Neuronal stem cell (in vitro differentiated cells): ENCODE data around the gene TMEM220. TPM values are rescaled to one million over a fixed set of nuclear protein-coding genes. Genes with fewer than 3 reads are reported as not detected.

Experiments
- DNase-seq: peaks from one replicate; pipeline ENCODE4 v3.0.0-alpha.2; 2013; ENCODE audit warnings: low spot score
- H2AFZ ChIP-seq: one replicate; pipeline ENCODE4 v1.6.1; 2013; ENCODE audit warnings: mild to moderate bottlenecking, low read length, inconsistent platforms
- H2AK5ac ChIP-seq: 2 replicates; pipeline ENCODE4 v1.6.1; 2013; ENCODE audit warnings: low read depth, mild to moderate bottlenecking, inconsistent platforms, low read length, moderate library complexity, mixed read lengths
- H2BK120ac ChIP-seq: 2 replicates; pipeline ENCODE4 v1.6.1; 2013; ENCODE audit warnings: low read depth, mild to moderate bottlenecking, inconsistent platforms, low read length, moderate library complexity, mixed read lengths
- H2BK12ac ChIP-seq: one replicate; pipeline ENCODE4 v1.6.1; 2013; ENCODE audit warnings: low read length, inconsistent platforms
- H2BK15ac ChIP-seq: 2 replicates; pipeline ENCODE4 v1.6.1; 2013; ENCODE audit warnings: mild to moderate bottlenecking, low read length, inconsistent platforms, mixed read lengths
- H2BK5ac ChIP-seq: one replicate; pipeline ENCODE4 v1.6.1; 2013; ENCODE audit warnings: inconsistent platforms, mild to moderate bottlenecking, low read length, moderate library complexity
- H3K14ac ChIP-seq: one replicate; pipeline ENCODE4 v1.6.1; 2013; ENCODE audit warnings: low read length, inconsistent platforms
- H3K18ac ChIP-seq: 2 replicates; pipeline ENCODE4 v1.6.1; 2013; ENCODE audit warnings: low read length, inconsistent platforms
- H3K23ac ChIP-seq: 2 replicates; pipeline ENCODE4 v1.6.1; 2013; ENCODE audit warnings: low read depth, mild to moderate bottlenecking, mixed read lengths, low read length, inconsistent platforms; ENCODE audit not compliant: poor library complexity
- H3K27ac ChIP-seq: replicated peaks from 3 replicates; pipeline ENCODE4 v1.5.1; 2013; ENCODE audit warnings: low read length, inconsistent platforms
- H3K27me3 ChIP-seq, 3 experiments: 2 replicates each; pipeline ENCODE4 v1.6.1; 2013; ENCODE audit warnings: low read length in 3 of 3, mild to moderate bottlenecking in 2 of 3, inconsistent platforms in 1 of 3, low read depth in 1 of 3, mixed read lengths in 1 of 3, moderate library complexity in 1 of 3; ENCODE audit not compliant: control insufficient read depth in 3 of 3, insufficient read depth in 3 of 3
- H3K36me3 ChIP-seq, 2 donors: replicated peaks in 1 of 2; 2 replicates each; pipeline ENCODE4 v1.6.1; 2013; ENCODE audit warnings: low read length in 2 of 2; ENCODE audit not compliant: control insufficient read depth in 2 of 2, insufficient read depth in 2 of 2
- H3K4ac ChIP-seq: 2 replicates; pipeline ENCODE4 v1.6.1; 2013; ENCODE audit warnings: inconsistent platforms, mild to moderate bottlenecking, low read length, moderate library complexity
- H3K4me1 ChIP-seq, 2 donors: 1 replicate in 1 of 2; 2 replicates in 1 of 2; pipeline ENCODE4 v1.6.1; 2013; ENCODE audit warnings: low read length in 2 of 2, low read depth in 1 of 2; ENCODE audit not compliant: control insufficient read depth in 2 of 2, insufficient read depth in 1 of 2
- H3K4me2 ChIP-seq: one replicate; pipeline ENCODE4 v1.6.1; 2013; ENCODE audit warnings: mild to moderate bottlenecking, low read length, inconsistent platforms; ENCODE audit not compliant: insufficient read depth, poor library complexity, severe bottlenecking
- H3K4me3 ChIP-seq, 2 donors: 2 replicates each; pipeline ENCODE4 v1.5.1; 2013; ENCODE audit warnings: low read length in 2 of 2, mild to moderate bottlenecking in 2 of 2, inconsistent platforms in 1 of 2, moderate library complexity in 1 of 2
- H3K79me1 ChIP-seq: one replicate; pipeline ENCODE4 v1.6.1; 2013; ENCODE audit warnings: low read depth, mild to moderate bottlenecking, inconsistent platforms, low read length, moderate library complexity
- H3K9ac ChIP-seq: one replicate; pipeline ENCODE4 v1.6.1; 2013; ENCODE audit warnings: mild to moderate bottlenecking, low read depth, low read length, inconsistent platforms; ENCODE audit not compliant: poor library complexity
- H3K9me3 ChIP-seq, 2 donors: replicated peaks in 1 of 2; 2 replicates each; pipeline versions ENCODE3 to v1.6.1; 2013; ENCODE audit warnings: low read length in 2 of 2, mild to moderate bottlenecking in 2 of 2, inconsistent platforms in 1 of 2, low read depth in 1 of 2, mixed read lengths in 1 of 2, moderate library complexity in 1 of 2; ENCODE audit not compliant: control insufficient read depth in 2 of 2, insufficient read depth in 1 of 2
- H4K8ac ChIP-seq: one replicate; pipeline ENCODE4 v1.6.1; 2013; ENCODE audit warnings: low read depth, mild to moderate bottlenecking, inconsistent platforms, low read length, moderate library complexity
- H4K91ac ChIP-seq: one replicate; pipeline ENCODE4 v1.6.1; 2013; ENCODE audit warnings: low read length, low read depth, mild to moderate bottlenecking, inconsistent platforms; ENCODE audit not compliant: poor library complexity
- WGBS, 2 donors: extraction: QIAGEN DNeasy Blood & Tissue Kit; methylation state at CpG; one replicate each; pipeline ENCODE4 v1.1.7; 2013; ENCODE audit warnings: missing lambda C conversion rate in 2 of 2, mixed read lengths in 1 of 2; ENCODE audit not compliant: insufficient read length in 2 of 2, insufficient replicate concordance in 1 of 2; ENCODE audit errors: extremely low coverage in 2 of 2; 5-methylcytosine and 5-hydroxymethylcytosine counted together
- polyA plus RNA-seq, 2 experiments: library from polyadenylated mRNA; stranded (reverse); fragments of 200-250 nt; gene quantifications; one replicate each; pipeline ENCODE4 v1.2.3, GENCODE V29; 2013

The TMEM220 gene
- polyA plus RNA-seq (2013, experiment 1 of 2): 0.53 TPM
- 0.69 TPM for polyA plus RNA-seq (2013, experiment 2 of 2)

DNA sequence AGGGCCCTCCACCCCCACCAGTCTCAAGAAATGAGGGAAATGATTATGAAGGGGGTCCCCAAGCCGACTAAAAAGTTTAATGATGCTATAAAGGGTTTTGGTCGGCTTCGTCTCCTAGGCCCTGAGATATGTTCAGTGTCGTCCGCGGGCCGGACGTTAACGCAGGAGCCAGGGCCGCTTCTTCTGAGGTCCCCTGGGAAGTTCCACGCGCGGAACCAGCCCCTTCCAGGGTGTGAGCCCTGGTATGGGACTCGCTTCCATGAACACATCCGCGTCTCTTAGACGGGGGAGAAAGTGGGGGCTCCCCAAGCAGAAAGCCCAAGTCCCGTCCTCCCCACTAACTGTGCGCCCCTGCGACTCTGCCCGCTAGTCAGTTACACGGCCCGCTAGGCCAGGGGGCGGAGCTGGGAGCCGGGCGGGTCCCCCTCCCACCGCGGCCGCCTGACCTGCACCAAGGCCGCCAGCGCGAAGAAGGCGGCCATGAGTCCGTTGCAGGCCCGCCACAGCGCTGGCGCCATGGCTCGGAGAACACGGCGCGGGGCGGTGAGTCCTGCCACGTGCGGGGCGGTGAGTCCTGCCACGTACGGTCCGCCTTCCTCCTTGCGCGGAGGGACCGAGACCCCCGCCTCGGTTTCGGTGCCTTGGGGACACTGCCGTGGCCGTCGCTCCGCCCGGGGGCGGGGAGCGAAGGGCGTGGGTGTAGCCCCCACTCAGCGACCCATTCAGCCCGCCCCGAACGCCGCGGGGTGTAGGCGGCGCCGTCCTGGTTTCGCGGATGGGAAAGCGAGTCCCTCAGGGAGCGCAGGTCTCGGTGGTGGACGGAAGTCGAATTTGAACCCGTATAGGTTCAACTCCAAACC lies at the start of gene TMEM220:
Gene TMEM220 (minus strand): TSS at position 690 of the 860 bp plus-strand sequence. CDS start 172 bp downstream, at position 518.
- H3K27ac ChIP-seq: no peak within 1 kb of the TSS
- H4K8ac ChIP-seq: no peak within 1 kb of the TSS
- H2AK5ac ChIP-seq: peak within 1 kb of the TSS; percentile 6
- peak within 1 kb of the TSS; percentile 57 for H3K23ac ChIP-seq
- H3K4me1 ChIP-seq: peaks cover 1 to 4% of the 10 kb centered on the region in 2 donors
- peaks cover 0 to 11% (median 3%) of the 10 kb centered on the region in 3 experiments for H3K27me3 ChIP-seq
- no peak within 1 kb of the TSS for H4K91ac ChIP-seq
- no CpG with 5 or more reads among the region's 79 CpGs for WGBS, 2 donors
- no peak within 1 kb of the TSS for H2BK120ac ChIP-seq
- no peaks in the 10 kb centered on the region for H3K36me3 ChIP-seq
- DNase-seq: peak; percentile 66
- H3K4ac ChIP-seq: no peak within 1 kb of the TSS
- peak within 1 kb of the TSS; percentile 36 for H2BK12ac ChIP-seq
- no peak within 1 kb of the TSS for H3K14ac ChIP-seq
- H3K4me2 ChIP-seq: peak within 1 kb of the TSS; percentile 51
- no peaks in the 10 kb centered on the region for H3K79me1 ChIP-seq
- H2BK5ac ChIP-seq: no peak within 1 kb of the TSS
- peak within 1 kb of the TSS; percentile 50 for H2BK15ac ChIP-seq
- peak within 1 kb of the TSS; percentile 77 for H2AFZ ChIP-seq
- peak within 1 kb of the TSS; percentile 4 to 79 for H3K4me3 ChIP-seq
- no peaks in the 10 kb centered on the region for H3K9me3 ChIP-seq
- peak within 1 kb of the TSS; percentile 68 for H3K9ac ChIP-seq
- peak within 1 kb of the TSS; percentile 97 for H3K18ac ChIP-seq

DNA sequence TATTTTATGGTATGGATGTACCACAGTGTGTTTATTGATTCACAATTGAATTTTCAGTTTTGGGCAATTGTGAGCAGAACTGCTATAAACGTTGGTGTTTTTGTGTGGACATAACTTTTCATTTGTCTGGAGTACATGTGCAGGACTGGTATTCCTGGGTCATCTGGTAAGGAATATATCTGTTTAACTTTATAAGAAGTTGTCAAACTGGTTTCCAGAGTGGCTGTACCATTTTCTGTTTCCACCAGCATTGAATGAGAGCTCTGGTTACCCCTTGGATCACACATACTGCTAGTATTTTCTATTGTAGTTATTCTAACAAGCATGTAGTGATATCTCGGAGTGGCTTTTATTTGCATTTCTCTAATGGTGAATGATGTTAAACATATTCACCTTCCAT lies 49.8 kb upstream of the TMEM220 start:
- Histone ChIP-seq H3K9me3 (peaks cover 0 to 2% of the 10 kb centered on the region in 2 donors), H3K4ac (no peak overlapping the region), H2AFZ (no peak overlapping the region), H3K27me3 (no peaks in the 10 kb centered on the region), H3K9ac (no peak overlapping the region), H2BK15ac (no peak overlapping the region), H4K8ac (no peak overlapping the region), H2BK120ac (no peak overlapping the region), H2BK5ac (no peak overlapping the region), H3K27ac (no peak overlapping the region), H3K4me3 (no peak overlapping the region), H3K14ac (no peak overlapping the region), H2AK5ac (no peak overlapping the region), H3K23ac (no peak overlapping the region), H4K91ac (no peak overlapping the region), H3K18ac (no peak overlapping the region), H3K36me3 (no peaks in the 10 kb centered on the region), H3K79me1 (no peaks in the 10 kb centered on the region), H3K4me2 (no peak overlapping the region), H2BK12ac (no peak overlapping the region), H3K4me1 (no peaks in the 10 kb centered on the region)
- DNase-seq: no peak
- WGBS, 2 donors: no CpG with 5 or more reads among the region's 2 CpGs

GRCh38 chr17:10777890-10778289 lies 48.1 kb upstream of the TMEM220 start:
- no peaks in the 10 kb centered on the region for H3K36me3 ChIP-seq
- H3K4me3 ChIP-seq: no peak overlapping the region
- H3K79me1 ChIP-seq: no peaks in the 10 kb centered on the region
- H2BK12ac ChIP-seq: no peak overlapping the region
- DNase-seq: no peak
- peaks cover 0 to 2% of the 10 kb centered on the region in 2 donors for H3K9me3 ChIP-seq
- peaks cover 0 to 4% of the 10 kb centered on the region in 2 donors for H3K4me1 ChIP-seq
- no peak overlapping the region for H2BK15ac ChIP-seq
- no peak overlapping the region for H2BK5ac ChIP-seq
- H3K4ac ChIP-seq: no peak overlapping the region
- H4K8ac ChIP-seq: no peak overlapping the region
- no peak overlapping the region for H2AFZ ChIP-seq
- no peak overlapping the region for H3K14ac ChIP-seq
- no peak overlapping the region for H2AK5ac ChIP-seq
- WGBS, 2 donors: 60 to 100% methylated on average over 1 of the region's 6 CpGs
- H3K23ac ChIP-seq: no peak overlapping the region
- H3K18ac ChIP-seq: no peak overlapping the region
- H4K91ac ChIP-seq: no peak overlapping the region
- no peak overlapping the region for H3K9ac ChIP-seq
- no peak overlapping the region for H3K4me2 ChIP-seq
- H2BK120ac ChIP-seq: no peak overlapping the region
- H3K27me3 ChIP-seq: no peaks in the 10 kb centered on the region
- H3K27ac ChIP-seq: no peak overlapping the region

- no peaks in the 10 kb centered on the region for H3K79me1 ChIP-seq
- no peak overlapping the region for H2BK120ac ChIP-seq
- no peak overlapping the region for H4K91ac ChIP-seq
- WGBS, 2 donors: no CpG with 5 or more reads among the region's 11 CpGs
- peaks cover 0 to 5% of the 10 kb centered on the region in 2 donors for H3K9me3 ChIP-seq
- H3K4me3 ChIP-seq: no peak overlapping the region
- no peak for DNase-seq
- H2BK12ac ChIP-seq: peak overlapping the region; percentile 16
- no peak overlapping the region for H3K4ac ChIP-seq
- H3K14ac ChIP-seq: no peak overlapping the region
- no peak overlapping the region for H4K8ac ChIP-seq
- H2AFZ ChIP-seq: no peak overlapping the region
- no peaks in the 10 kb centered on the region for H3K36me3 ChIP-seq
- H2BK5ac ChIP-seq: no peak overlapping the region
- no peak overlapping the region for H2AK5ac ChIP-seq
- no peak overlapping the region for H3K27ac ChIP-seq
- no peak overlapping the region for H3K4me2 ChIP-seq
- peaks cover 0 to 4% of the 10 kb centered on the region in 2 donors for H3K4me1 ChIP-seq
- no peak overlapping the region for H3K18ac ChIP-seq
- H2BK15ac ChIP-seq: no peak overlapping the region
- H3K23ac ChIP-seq: no peak overlapping the region
- H3K9ac ChIP-seq: no peak overlapping the region
- H3K27me3 ChIP-seq: no peaks in the 10 kb centered on the region
Measured at GRCh38 chr17:10777131-10777807, 47.4 kb upstream of the TMEM220 start.
